Pancreas (tissue), 10 donors: Measurements from ENCODE around the gene PDLIM5. TPM values are rescaled to one million over a fixed set of nuclear protein-coding genes. Genes with fewer than 3 reads are reported as not detected.

Experiments used
- ATAC-seq, 4 donors: fragments of 200-7000 bp; cut with Tn5 transposase; one replicate each; pipeline versions ENCODE4 v1.8.0 to v1.9.1; 2020; ENCODE audit warnings: mild to moderate bottlenecking in 4 of 4, moderate library complexity in 4 of 4
- DNase-seq, 6 donors: peaks; one replicate each; pipeline ENCODE4 v3.0.0-alpha.2; 2020
- FAIRE-seq: peaks from 2 replicates; lab custom pipeline; 2012; peaks lifted over from hg19 to GRCh38; lab: Jason Lieb, UNC
- H3K27ac ChIP-seq, 4 donors: fragments of 200-600 bp; sonication (generic); 1 replicate in 3 of 4; 2 replicates in 1 of 4; pipeline versions ENCODE4 v1.5.0 to v1.8.0; 2020
- H3K27me3 ChIP-seq, 4 donors: fragments of 200-600 bp; one replicate each; pipeline ENCODE4 v1.8.0; 2021
- H3K36me3 ChIP-seq, 3 donors: fragments of 200-600 bp; sonication (generic) in 1 of 3; one replicate each; pipeline versions ENCODE4 v1.5.0 to v1.8.0; 2020 to 2021
- H3K4me1 ChIP-seq, 3 donors: fragments of 200-600 bp; one replicate each; pipeline ENCODE4 v1.8.0; 2021
- H3K4me3 ChIP-seq, 4 donors: fragments of 200-600 bp; sonication (generic) in 2 of 4; one replicate each; pipeline versions ENCODE4 v1.5.0 to v1.8.0; 2020 to 2021
- H3K9me3 ChIP-seq, 4 donors: fragments of 200-600 bp; one replicate each; pipeline ENCODE4 v1.8.0; 2021
- WGBS, 2 donors: extraction: QIAGEN DNeasy Blood & Tissue Kit; methylation state at CpG; one replicate each; pipeline ENCODE4 v1.1.7; 2013; 5-methylcytosine and 5-hydroxymethylcytosine counted together
- intact Hi-C, 3 donors: fragments of 100-400 bp; cut with DNase I; formaldehyde crosslinking; loops; one replicate each; pipeline versions ENCODE4 v1.11.1 to v1.14.2; 2022
- polyA plus RNA-seq, 2 donors: library from polyadenylated mRNA; stranded (reverse); fragments of 200-250 nt; gene quantifications; one replicate each; pipeline ENCODE4 v1.2.3, GENCODE V29; 2013
- total RNA-seq, 6 donors: library from RNA; stranded (reverse); fragmentation: NEBNext Ultra II Directional in 4 of 6; extraction: Animal tissue kit (Norgen Biotek cat#: 25700) in 4 of 6; gene quantifications; one replicate each; pipeline versions ENCODE4 v1.2.1 to v1.2.4, GENCODE V29; 2021 to 2023
- TF ChIP-seq, protein P1 (sequence below), 4 donors: fragments of 200-600 bp; sonication (generic) in 3 of 4; IDR thresholded peaks; one replicate each; pipeline versions ENCODE4 v1.5.0 to v1.8.0; 2021; ENCODE audit warnings: antibody characterized with exemption in 4 of 4
- donor health status: healthy with polysubstance abuse.
- donor health status: DM: no; HTN: no; CAD: no; lungs with moderate emphysema.
- donor health status: DM: no; HTN: no; CAD: no.
- donor health status: control.
- donor health status: control.
- donor health status: Bipolar disorder and iron deficiency.
- donor health status: DM: yes; HTN: yes; CAD: no.
- donor health status: DM: no; HTN: no; CAD: no.
- donor health status: DM: no; HTN: no; CAD: no.
- donor health status: DM: yes; HTN: yes; CAD: no.

The PDLIM5 gene
- total and polyA plus RNA-seq, 8 donors = 13.2 to 99.0 (median 49.8) TPM

DNA sequence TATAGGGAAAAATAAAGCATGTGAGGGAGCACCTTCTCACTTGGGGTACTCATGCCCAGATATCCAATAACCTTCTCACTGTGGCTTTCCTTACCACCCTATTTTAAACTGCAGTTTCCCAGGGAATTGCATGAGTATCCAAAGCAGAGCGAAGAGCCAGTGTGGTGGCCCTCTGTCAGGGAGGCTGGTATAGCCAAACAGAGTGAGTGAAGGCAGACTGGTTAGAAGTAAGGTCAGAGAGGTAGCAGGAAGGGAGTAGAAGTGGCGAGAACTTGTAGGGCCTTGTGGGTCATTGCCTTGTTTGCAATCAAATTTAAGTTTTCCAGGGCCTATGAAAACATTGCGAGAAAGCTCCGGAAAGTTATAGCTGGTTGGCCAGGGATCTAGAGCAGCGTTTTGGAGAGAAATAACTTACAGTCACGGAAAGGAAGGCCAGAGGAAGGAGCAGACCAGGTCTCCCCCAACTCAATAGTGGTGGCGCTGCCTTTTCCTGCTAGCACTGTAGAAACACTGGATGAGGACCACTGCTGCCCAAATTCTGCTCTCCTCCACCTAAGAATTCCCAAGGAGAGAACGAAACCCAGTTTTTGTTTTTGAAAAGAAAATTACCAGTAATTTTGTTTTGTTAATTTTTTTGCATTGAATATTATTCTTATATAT lies 77.2 kb downstream of the PDLIM5 start:
- TF ChIP-seq, protein P1, sequence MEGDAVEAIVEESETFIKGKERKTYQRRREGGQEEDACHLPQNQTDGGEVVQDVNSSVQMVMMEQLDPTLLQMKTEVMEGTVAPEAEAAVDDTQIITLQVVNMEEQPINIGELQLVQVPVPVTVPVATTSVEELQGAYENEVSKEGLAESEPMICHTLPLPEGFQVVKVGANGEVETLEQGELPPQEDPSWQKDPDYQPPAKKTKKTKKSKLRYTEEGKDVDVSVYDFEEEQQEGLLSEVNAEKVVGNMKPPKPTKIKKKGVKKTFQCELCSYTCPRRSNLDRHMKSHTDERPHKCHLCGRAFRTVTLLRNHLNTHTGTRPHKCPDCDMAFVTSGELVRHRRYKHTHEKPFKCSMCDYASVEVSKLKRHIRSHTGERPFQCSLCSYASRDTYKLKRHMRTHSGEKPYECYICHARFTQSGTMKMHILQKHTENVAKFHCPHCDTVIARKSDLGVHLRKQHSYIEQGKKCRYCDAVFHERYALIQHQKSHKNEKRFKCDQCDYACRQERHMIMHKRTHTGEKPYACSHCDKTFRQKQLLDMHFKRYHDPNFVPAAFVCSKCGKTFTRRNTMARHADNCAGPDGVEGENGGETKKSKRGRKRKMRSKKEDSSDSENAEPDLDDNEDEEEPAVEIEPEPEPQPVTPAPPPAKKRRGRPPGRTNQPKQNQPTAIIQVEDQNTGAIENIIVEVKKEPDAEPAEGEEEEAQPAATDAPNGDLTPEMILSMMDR (IDR thresholded peaks at IDR 0.05) = no peak
- no peaks in the 10 kb centered on the region for H3K27me3 ChIP-seq
- no peak overlapping the region for H3K4me3 ChIP-seq
- intact Hi-C loops = loop anchor here in 1 of 3 donors (10.0 kb wide), 1 partner anchor 54 kb away; no protein-coding TSS in a partner anchor
- no peak for FAIRE-seq
- no peak overlapping the region for H3K27ac ChIP-seq
- no peaks in the 10 kb centered on the region for H3K36me3 ChIP-seq
- no peaks in the 10 kb centered on the region for H3K9me3 ChIP-seq
- no peak for ATAC-seq
- no peak for DNase-seq
- 89 to 94% methylated on average over 8 of the region's 8 CpGs for WGBS, 2 donors
- peaks cover 4 to 45% (median 32%) of the 10 kb centered on the region in 3 donors for H3K4me1 ChIP-seq

DNA sequence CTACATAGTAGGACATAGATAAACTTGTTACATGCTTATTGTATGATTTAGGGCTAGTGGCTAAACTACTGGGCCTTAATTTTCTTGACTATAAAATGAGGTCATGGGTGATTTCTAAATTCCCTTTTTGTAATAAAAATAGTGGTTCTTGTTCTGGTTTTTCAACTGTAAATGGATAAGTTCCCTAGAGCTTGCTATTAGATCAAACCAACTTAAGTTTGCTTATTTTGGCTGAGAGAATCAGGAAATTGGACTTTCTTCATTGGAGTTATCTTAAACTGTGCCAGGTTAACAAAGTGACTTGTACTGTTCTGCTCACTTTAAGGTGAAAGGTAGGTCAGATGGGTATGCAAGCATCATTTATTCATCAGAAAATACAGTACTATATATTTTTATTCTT lies 78.3 kb downstream of the PDLIM5 start:
- ATAC-seq (peak; percentile 24 to 76 (median 60)), DNase-seq (no peak), FAIRE-seq (no peak)
- TF ChIP-seq, protein P1 (IDR thresholded peaks at IDR 0.05) = no peak
- no peaks in the 10 kb centered on the region for H3K27me3 ChIP-seq
- no peak overlapping the region for H3K27ac ChIP-seq
- H3K9me3 ChIP-seq = no peaks in the 10 kb centered on the region
- H3K4me3 ChIP-seq = no peak overlapping the region
- peaks cover 5 to 57% (median 40%) of the 10 kb centered on the region in 3 donors for H3K4me1 ChIP-seq
- H3K36me3 ChIP-seq = no peaks in the 10 kb centered on the region
- intact Hi-C loops = no loop called here

DNA sequence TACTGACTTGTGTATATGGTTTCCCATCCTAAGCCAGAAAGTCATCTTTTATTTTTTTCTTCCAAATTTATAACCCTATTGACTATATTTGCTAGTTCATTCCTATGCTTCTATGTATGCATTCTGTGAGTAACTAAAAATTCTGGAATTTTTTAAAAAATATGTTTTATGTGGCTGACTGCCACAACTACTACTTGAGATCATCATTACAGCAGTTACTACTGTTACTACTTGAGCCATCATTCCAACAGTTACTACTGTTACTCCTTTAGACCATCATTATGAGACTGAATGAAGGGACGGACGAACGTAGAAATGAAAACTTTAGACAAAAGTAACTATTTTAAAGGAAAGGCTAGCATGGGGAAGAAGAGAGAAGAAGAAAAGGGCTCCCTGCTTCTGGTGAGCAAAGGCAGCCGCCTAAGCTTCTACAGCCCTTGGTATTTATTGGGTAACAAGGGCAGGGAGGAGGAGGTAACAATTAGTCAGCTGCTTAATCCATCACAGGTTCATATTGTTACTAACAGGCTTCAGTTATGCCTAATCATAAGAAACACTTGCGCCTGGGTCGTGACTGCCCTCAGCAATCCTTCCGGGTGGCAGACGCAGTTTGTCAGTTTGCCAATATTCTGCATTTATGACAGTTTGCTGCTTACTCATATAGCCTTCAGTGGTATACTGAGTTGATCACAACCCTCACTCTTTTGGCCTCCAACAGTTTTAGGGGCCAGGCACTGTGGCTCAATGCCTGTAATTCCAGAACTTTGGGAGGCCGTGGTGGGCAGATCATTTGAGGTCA lies 80.4 kb downstream of the PDLIM5 start:
- no peaks in the 10 kb centered on the region for H3K36me3 ChIP-seq
- H3K9me3 ChIP-seq = no peaks in the 10 kb centered on the region
- no peak for FAIRE-seq
- no peaks in the 10 kb centered on the region for H3K27me3 ChIP-seq
- ATAC-seq = no peak
- intact Hi-C loops = no loop called here
- no peak overlapping the region for H3K4me3 ChIP-seq
- H3K27ac ChIP-seq = no peak overlapping the region
- no peak for DNase-seq
- H3K4me1 ChIP-seq = peaks cover 14 to 64% (median 43%) of the 10 kb centered on the region in 3 donors
- TF ChIP-seq, protein P1 (IDR thresholded peaks at IDR 0.05) = no peak
- WGBS, 2 donors = 89 to 90% methylated on average over 9 of the region's 9 CpGs

DNA sequence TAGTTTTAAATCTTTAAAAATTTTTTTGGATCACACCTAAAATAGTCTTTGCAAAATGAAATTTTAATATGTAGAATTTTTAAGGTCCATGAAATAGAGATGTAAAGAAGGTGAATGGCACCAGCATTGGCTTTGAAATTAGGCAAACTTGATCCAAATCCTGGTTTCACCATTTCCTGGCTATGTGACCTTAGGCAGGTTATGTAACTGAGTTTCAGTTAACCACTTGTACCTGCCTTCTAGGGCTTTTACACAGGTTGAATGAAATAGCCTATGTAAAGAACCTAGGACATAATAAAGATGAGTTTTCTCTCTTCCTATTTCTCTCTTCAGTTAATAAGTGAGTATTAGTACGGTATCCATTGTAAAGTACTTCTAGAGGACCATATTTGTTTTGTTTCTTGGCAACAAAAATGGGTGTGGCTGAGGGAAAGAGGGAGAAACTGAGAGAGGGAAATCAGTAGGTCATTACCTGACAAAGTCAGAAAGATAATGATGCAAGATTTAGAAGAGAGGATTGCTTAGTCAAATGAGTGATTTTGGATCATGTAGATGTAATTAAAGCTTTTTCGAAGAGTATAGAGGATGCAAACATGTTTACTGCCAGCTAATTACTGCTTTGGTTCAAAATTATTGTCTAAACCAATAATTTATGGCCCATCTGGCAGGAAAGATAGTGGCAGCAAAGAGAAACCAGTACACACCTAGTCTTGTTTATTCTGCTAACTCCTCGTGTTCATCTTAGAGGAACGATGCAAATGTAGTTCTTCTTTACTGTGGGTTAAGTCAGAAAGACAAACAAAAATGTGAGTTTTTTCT lies 81.9 kb downstream of the PDLIM5 start:
- Histone ChIP-seq H3K27ac (peak overlapping the region in 1 of 4 donors; percentile 50), H3K27me3 (no peaks in the 10 kb centered on the region), H3K4me3 (no peak overlapping the region), H3K36me3 (no peaks in the 10 kb centered on the region), H3K9me3 (no peaks in the 10 kb centered on the region), H3K4me1 (peaks cover 20 to 70% (median 55%) of the 10 kb centered on the region in 3 donors)
- 79 to 84% methylated on average over 4 of the region's 4 CpGs for WGBS, 2 donors
- ATAC-seq (no peak), DNase-seq (no peak), FAIRE-seq (no peak)
- TF ChIP-seq, protein P1 (IDR thresholded peaks at IDR 0.05) = no peak
- intact Hi-C loops = no loop called here
